WTC11 (cell line): ENCODE measurements around the gene PCBP3. TPM values are rescaled to one million over a fixed set of nuclear protein-coding genes. Genes with fewer than 3 reads are reported as not detected.

ENCODE experiments used
- ATAC-seq: fragments of 200-7000 bp; cut with Tn5 transposase; 2 replicates; pipeline ENCODE4 v1.10.0; 2021; ENCODE audit warnings: mild to moderate bottlenecking, moderate library complexity
- CTCF ChIA-PET: fragments of 300-600 bp; sonication (Branson Sonifier 250); formaldehyde crosslinking; loops from one replicate; lab custom pipeline; 2021; ENCODE audit warnings: antibody characterized with exemption; lab: Charles Lee
- POLR2A ChIA-PET: fragments of 350-600 bp; sonication (Branson Sonifier 250); formaldehyde crosslinking; loops from one replicate; lab custom pipeline; 2021; ENCODE audit warnings: antibody characterized with exemption; lab: Charles Lee
- DNase-seq: peaks from one replicate; pipeline ENCODE4 v3.0.0; 2021; ENCODE audit warnings: low spot score
- H3K27ac Mint-ChIP-seq: 2 replicates; pipeline ENCODE4 v1.8.0; 2021; ENCODE audit warnings: mixed read lengths
- H3K27me3 Mint-ChIP-seq: 2 replicates; pipeline ENCODE4 v1.8.0; 2021; ENCODE audit warnings: low read depth, mild to moderate bottlenecking, moderate library complexity, mixed read lengths
- H3K36me3 Mint-ChIP-seq: 2 replicates; pipeline ENCODE4 v1.8.0; 2021; ENCODE audit warnings: mixed read lengths
- H3K4me1 Mint-ChIP-seq: 2 replicates; pipeline ENCODE4 v1.8.0; 2022; ENCODE audit warnings: mixed read lengths
- H3K4me3 Mint-ChIP-seq: 2 replicates; pipeline ENCODE4 v1.8.0; 2021; ENCODE audit warnings: mild to moderate bottlenecking, moderate library complexity, mixed read lengths
- H3K9me3 Mint-ChIP-seq: 2 replicates; pipeline ENCODE4 v1.8.0; 2021; ENCODE audit warnings: mixed read lengths
- ARID4B ChIP-seq: sonication (generic); formaldehyde crosslinking; IDR thresholded peaks from 2 replicates; pipeline ENCODE4 v1.8.0; 2023; ENCODE audit warnings: missing genetic modification reagents, mild to moderate bottlenecking, borderline replicate concordance
- CBFB ChIP-seq: sonication (generic); formaldehyde crosslinking; IDR thresholded peaks from 2 replicates; pipeline ENCODE4 v1.8.1; 2022; ENCODE audit warnings: mild to moderate bottlenecking, low read depth, missing genetic modification reagents
- CREB1 ChIP-seq: sonication (generic); formaldehyde crosslinking; IDR thresholded peaks from 2 replicates; pipeline ENCODE4 v1.8.0; 2023; ENCODE audit warnings: mild to moderate bottlenecking, missing genetic modification reagents
- ESRRA ChIP-seq: sonication (generic); formaldehyde crosslinking; IDR thresholded peaks from 2 replicates; pipeline ENCODE4 v1.8.1; 2022; ENCODE audit warnings: mild to moderate bottlenecking, missing genetic modification reagents, borderline replicate concordance
- GABPB1 ChIP-seq: sonication (generic); formaldehyde crosslinking; IDR thresholded peaks from 2 replicates; pipeline ENCODE4 v1.8.1; 2023; ENCODE audit warnings: mild to moderate bottlenecking, missing genetic modification reagents
- IRF2 ChIP-seq: sonication (generic); formaldehyde crosslinking; IDR thresholded peaks from 2 replicates; pipeline ENCODE4 v1.8.0; 2022; ENCODE audit warnings: low read depth, missing genetic modification reagents, borderline replicate concordance
- JUN ChIP-seq: sonication (generic); formaldehyde crosslinking; IDR thresholded peaks from 2 replicates; pipeline ENCODE4 v1.8.0; 2023; ENCODE audit warnings: mild to moderate bottlenecking, missing genetic modification reagents
- MYBL2 ChIP-seq: sonication (generic); formaldehyde crosslinking; IDR thresholded peaks from 2 replicates; pipeline ENCODE4 v1.8.1; 2023; ENCODE audit warnings: mild to moderate bottlenecking, moderate library complexity, missing genetic modification reagents
- NR3C1 ChIP-seq: sonication (generic); formaldehyde crosslinking; conservative IDR thresholded peaks from 2 replicates; pipeline ENCODE4 v1.8.1; 2023; ENCODE audit warnings: low read depth, mild to moderate bottlenecking, missing genetic modification reagents
- PRDM15 ChIP-seq: sonication (generic); formaldehyde crosslinking; IDR thresholded peaks from 2 replicates; pipeline ENCODE4 v1.8.0; 2022; ENCODE audit warnings: missing genetic modification reagents
- RORB ChIP-seq: fragments of 250-450 bp; sonication (Bioruptor Pico); IDR thresholded peaks from 2 replicates; pipeline ENCODE4 v1.9.0; 2021; ENCODE audit warnings: mild to moderate bottlenecking
- SOX15 ChIP-seq: fragments of 250-450 bp; sonication (Bioruptor Pico); IDR thresholded peaks from 2 replicates; pipeline ENCODE4 v1.9.0; 2021; ENCODE audit warnings: mild to moderate bottlenecking
- SP1 ChIP-seq: sonication (generic); formaldehyde crosslinking; conservative IDR thresholded peaks from 2 replicates; pipeline ENCODE4 v1.8.1; 2022; ENCODE audit warnings: missing genetic modification reagents
- TCF7 ChIP-seq: sonication (generic); formaldehyde crosslinking; IDR thresholded peaks from 2 replicates; pipeline ENCODE4 v1.8.0; 2022; ENCODE audit warnings: mild to moderate bottlenecking, low read depth, missing genetic modification reagents, moderate library complexity
- ZBTB21 ChIP-seq: sonication (generic); formaldehyde crosslinking; IDR thresholded peaks from 2 replicates; pipeline ENCODE4 v1.8.1; 2023; ENCODE audit warnings: mild to moderate bottlenecking, missing genetic modification reagents, borderline replicate concordance
- ZMAT4 ChIP-seq: fragments of 250-450 bp; sonication (Bioruptor Pico); IDR thresholded peaks from 2 replicates; pipeline ENCODE4 v1.9.0; 2021; ENCODE audit warnings: mild to moderate bottlenecking
- ZNF138 ChIP-seq: sonication (generic); formaldehyde crosslinking; conservative IDR thresholded peaks from 2 replicates; pipeline ENCODE4 v1.8.1; 2022; ENCODE audit warnings: mild to moderate bottlenecking, moderate library complexity, missing genetic modification reagents
- ZNF317 ChIP-seq: sonication (generic); formaldehyde crosslinking; IDR thresholded peaks from 2 replicates; pipeline ENCODE4 v1.8.1; 2023; ENCODE audit warnings: low read depth, mild to moderate bottlenecking, moderate library complexity, missing genetic modification reagents, borderline replicate concordance
- ZNF423 ChIP-seq: fragments of 250-450 bp; sonication (Bioruptor Pico); IDR thresholded peaks from 2 replicates; pipeline ENCODE4 v2.1.2; 2022; ENCODE audit warnings: mild to moderate bottlenecking, moderate library complexity
- total RNA-seq: library from RNA; stranded (reverse); gene quantifications from 3 replicates; pipeline ENCODE4 v1.2.3, GENCODE V29; 2021
- TF ChIP-seq, protein P1 (sequence below): fragments of 250-450 bp; sonication (Bioruptor Pico); conservative IDR thresholded peaks from 2 replicates; pipeline ENCODE4 v1.9.0; 2021; ENCODE audit warnings: mild to moderate bottlenecking

PCBP3 gene
- total RNA-seq, 1 experiment from 2014 or later = 8.5 TPM

- no peak for TF ChIP-seq MYBL2
- no peak for TF ChIP-seq ESRRA (CRISPR knock-in tag)
- no peak for TF ChIP-seq NR3C1 (CRISPR knock-in tag)
- TF ChIP-seq RORB (CRISPR knock-in tag) = no peak
Observed at GRCh38 chr21:45838634-45839033, 195.1 kb downstream of the PCBP3 start (continued).

GRCh38 chr21:45839274-45839673 is 195.7 kb downstream of the PCBP3 start:
- Mint-ChIP-seq H3K27me3 (peaks cover 3% of the 10 kb centered on the region; the same call in 1 of the 2 replicates), H3K27ac (no peak overlapping the region), H3K36me3 (peaks cover 26% of the 10 kb centered on the region), H3K4me1 (peaks cover 21% of the 10 kb centered on the region), H3K4me3 (no peak overlapping the region), H3K9me3 (peaks cover 27% of the 10 kb centered on the region)
- no peak for ATAC-seq
- no peak for TF ChIP-seq ZNF317 (CRISPR knock-in tag)
- no peak for TF ChIP-seq CREB1 (CRISPR knock-in tag)
- CTCF ChIA-PET = interaction anchor here (1.0 to 1.3 kb wide), 3 partner anchors 19 to 283 kb away, joined by 3 to 4 read pairs (median 3); no protein-coding TSS in a partner anchor
- POLR2A ChIA-PET = no interaction called here
- DNase-seq = no peak

DNA sequence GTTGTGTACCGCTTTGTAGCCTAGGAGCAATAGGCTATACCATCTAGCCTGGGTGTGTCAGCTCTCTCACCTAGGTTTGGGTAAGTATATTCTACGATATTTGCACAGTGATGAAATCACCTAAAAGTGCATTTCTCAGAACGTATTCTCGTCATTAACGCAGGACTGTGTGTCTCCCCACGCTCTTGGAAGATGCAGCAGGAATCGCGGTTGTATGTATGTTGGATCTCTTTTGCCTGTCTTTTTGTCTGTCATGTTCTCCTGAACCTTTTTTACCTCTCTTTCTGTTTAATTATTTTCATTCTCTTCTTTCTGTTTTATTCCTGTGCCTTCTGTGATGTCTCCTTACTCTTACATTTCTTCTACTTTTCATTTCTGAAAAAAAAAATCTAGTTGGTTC is 197.5 kb downstream of the PCBP3 start:
- Mint-ChIP-seq H3K27me3 (peaks cover 3% of the 10 kb centered on the region; the same call in 1 of the 2 replicates), H3K27ac (no peak overlapping the region), H3K4me3 (no peak overlapping the region), H3K36me3 (peaks cover 26% of the 10 kb centered on the region), H3K9me3 (peaks cover 27% of the 10 kb centered on the region), H3K4me1 (peaks cover 21% of the 10 kb centered on the region)
- CTCF ChIA-PET = no interaction called here
- POLR2A ChIA-PET = no interaction called here
- TF ChIP-seq ARID4B = no peak
- no peak for TF ChIP-seq PRDM15 (CRISPR knock-in tag)
- TF ChIP-seq ZNF423 (CRISPR knock-in tag) = no peak
- TF ChIP-seq SP1 = no peak
- no peak for TF ChIP-seq SOX15 (CRISPR knock-in tag)
- TF ChIP-seq ZNF138 (CRISPR knock-in tag) = no peak
- TF ChIP-seq ZMAT4 (CRISPR knock-in tag) = no peak
- no peak for TF ChIP-seq GABPB1
- TF ChIP-seq ZNF317 (CRISPR knock-in tag) = no peak
- no peak for TF ChIP-seq CBFB (CRISPR knock-in tag)
- TF ChIP-seq, protein P1, sequence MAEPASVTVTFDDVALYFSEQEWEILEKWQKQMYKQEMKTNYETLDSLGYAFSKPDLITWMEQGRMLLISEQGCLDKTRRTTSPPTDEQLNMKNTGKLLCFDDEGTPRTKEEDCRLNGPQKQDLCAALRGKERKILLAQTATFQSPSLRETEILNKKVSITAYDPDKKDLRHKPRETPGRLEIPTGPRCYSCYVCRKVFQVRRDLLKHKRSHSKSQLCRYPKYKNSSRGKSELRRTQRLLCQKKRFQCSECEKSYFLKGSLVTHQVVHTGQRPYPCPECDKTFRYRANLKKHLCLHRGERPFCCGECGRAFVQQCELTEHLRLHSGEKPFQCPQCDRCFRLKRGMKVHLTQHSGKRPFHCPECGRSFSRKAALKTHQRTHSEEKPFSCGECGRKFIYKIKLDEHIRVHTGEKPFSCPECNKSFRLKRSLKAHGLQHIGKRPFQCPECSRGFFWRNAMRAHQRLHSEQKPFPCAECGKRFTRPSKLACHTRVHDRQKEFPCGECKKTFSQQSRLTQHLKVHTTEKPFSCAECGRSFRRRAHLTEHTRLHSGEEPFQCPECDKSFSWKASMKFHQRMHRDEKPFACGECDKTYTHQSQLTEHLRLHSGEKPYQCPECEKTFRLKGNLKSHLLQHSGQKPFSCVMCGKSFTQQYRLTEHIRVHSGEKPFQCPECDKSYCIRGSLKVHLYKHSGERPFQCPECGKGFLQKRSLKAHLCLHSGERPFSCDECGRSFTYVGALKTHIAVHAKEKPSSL (CRISPR knock-in tag) = no peak
- no peak for TF ChIP-seq TCF7
- no peak for TF ChIP-seq ZBTB21 (CRISPR knock-in tag)
- no peak for TF ChIP-seq JUN (CRISPR knock-in tag)
- no peak for TF ChIP-seq IRF2
- no peak for DNase-seq
- no peak for ATAC-seq
